HCT116 (cell line): ENCODE measurements around the gene NANOS1. TPM values are rescaled to one million over a fixed set of nuclear protein-coding genes. Genes with fewer than 3 reads are reported as not detected.

ENCODE experiments used
- ATAC-seq: fragments of 200-7000 bp; cut with Tn5 transposase; 2 replicates; pipeline ENCODE4 v1.9.1; 2020; ENCODE audit warnings: mild to moderate bottlenecking, moderate library complexity
- BruUV-seq: library from RNA; stranded (reverse); fragments of 400-500 nt; replicated peaks from 2 replicates; lab custom pipeline; 2021; lab: Mats Ljungman, UMichigan
- CTCF ChIA-PET: fragments of 300-600 bp; sonication (Branson Sonifier 250); formaldehyde crosslinking; loops from one replicate; lab custom pipeline; 2021; ENCODE audit warnings: antibody characterized with exemption; lab: Charles Lee
- POLR2A ChIA-PET: fragments of 300-600, 350-600 bp; sonication (Branson Sonifier 250); formaldehyde crosslinking; loops from one replicate; lab custom pipeline; 2021; ENCODE audit warnings: antibody characterized with exemption; lab: Charles Lee
- RAD21 ChIA-PET, 2 experiments: fragments of 300-600 bp; sonication (Branson Sonifier 250); formaldehyde crosslinking; loops; one replicate each; lab custom pipeline; 2023; ENCODE audit warnings: low total read pairs in 2 of 2; ENCODE audit not compliant: uncharacterized antibody in 2 of 2, unreplicated experiment in 2 of 2, low non-redundant PET in 1 of 2; lab: Charles Lee
- DNase-seq: peaks from one replicate; pipeline ENCODE4 v3.0.0-alpha.2; 2010; ENCODE audit warnings: low read depth, low spot score
- H2AFZ ChIP-seq: fragments of 200-600 bp; shearing (Covaris generic), sonication (generic); 2 replicates; pipeline ENCODE4 v1.6.1; 2017; ENCODE audit warnings: low read depth, mixed run types, mixed read lengths, antibody characterized with exemption, low read length; ENCODE audit not compliant: poor library complexity, severe bottlenecking
- H3K27ac ChIP-seq: 2 replicates; pipeline ENCODE4 v1.5.1; 2012; ENCODE audit warnings: low read depth, low read length
- H3K27me3 ChIP-seq: fragments of 200-600 bp; sonication (generic); 2 replicates; pipeline ENCODE4 v1.6.1; 2016; ENCODE audit warnings: mixed run types, low read length, mixed read lengths; ENCODE audit not compliant: insufficient read depth
- H3K36me3 ChIP-seq, 2 experiments: fragments of 200-500 bp in 1 of 2; fragments of 200-600 bp in 1 of 2; sonication (Bioruptor generic) in 1 of 2; sonication (generic) in 1 of 2; 2 replicates each; pipeline versions ENCODE4 v1.5.1 to v1.6.1; 2014 to 2016; ENCODE audit warnings: low read length in 2 of 2, inconsistent platforms in 1 of 2, mixed read lengths in 1 of 2, mixed run types in 1 of 2; ENCODE audit not compliant: insufficient read depth in 2 of 2, control insufficient read depth in 1 of 2
- H3K4me1 ChIP-seq, 2 experiments: fragments of 200-600 bp in 1 of 2; sonication (generic) in 1 of 2; 2 replicates each; pipeline versions ENCODE4 v1.5.1 to v1.6.1; 2012 to 2017; ENCODE audit warnings: low read length in 2 of 2, inconsistent platforms in 1 of 2, mild to moderate bottlenecking in 1 of 2, mixed read lengths in 1 of 2, mixed run types in 1 of 2, moderate library complexity in 1 of 2; ENCODE audit not compliant: insufficient read depth in 2 of 2, control insufficient read depth in 1 of 2
- H3K4me2 ChIP-seq: fragments of 200-600 bp; sonication (generic); 2 replicates; pipeline ENCODE4 v1.6.1; 2017; ENCODE audit warnings: mixed run types, low read length, mixed read lengths
- H3K4me3 ChIP-seq, 2 experiments: fragments of 200-600 bp in 1 of 2; sonication (generic) in 1 of 2; replicated peaks in 1 of 2; 2 replicates each; pipeline ENCODE4 v1.5.1; 2011 to 2016; ENCODE audit warnings: low read length in 2 of 2, control low read depth in 1 of 2, low read depth in 1 of 2, mild to moderate bottlenecking in 1 of 2, mixed read lengths in 1 of 2, mixed run types in 1 of 2
- H3K79me2 ChIP-seq: fragments of 200-600 bp; sonication (generic); 2 replicates; pipeline ENCODE4 v1.6.1; 2017; ENCODE audit warnings: mild to moderate bottlenecking, mixed run types, low read length, moderate library complexity, mixed read lengths; ENCODE audit not compliant: insufficient read depth
- H3K9ac ChIP-seq: fragments of 200-600 bp; sonication (generic); 2 replicates; pipeline ENCODE4 v1.6.1; 2016; ENCODE audit warnings: low read length, mixed read lengths
- H3K9me2 ChIP-seq: fragments of 200-600 bp; sonication (generic), shearing (Covaris generic); 2 replicates; pipeline ENCODE4 v1.6.1; 2017; ENCODE audit warnings: mixed run types, mild to moderate bottlenecking, moderate library complexity; ENCODE audit not compliant: insufficient read depth
- H3K9me3 ChIP-seq, 2 experiments: fragments of 200-500 bp in 1 of 2; fragments of 200-600 bp in 1 of 2; sonication (Bioruptor generic) in 1 of 2; sonication (generic) in 1 of 2; 2 replicates each; pipeline ENCODE4 v1.6.1; 2014 to 2017; ENCODE audit warnings: low read length in 2 of 2, mixed read lengths in 2 of 2, inconsistent platforms in 1 of 2, low read depth in 1 of 2, mild to moderate bottlenecking in 1 of 2, mixed run types in 1 of 2, moderate library complexity in 1 of 2; ENCODE audit not compliant: control insufficient read depth in 1 of 2, insufficient read depth in 1 of 2
- H4K20me1 ChIP-seq: fragments of 200-600 bp; sonication (generic), shearing (Covaris generic); 2 replicates; pipeline ENCODE4 v1.6.1; 2017; ENCODE audit warnings: mixed run types, mild to moderate bottlenecking, moderate library complexity; ENCODE audit not compliant: insufficient read depth
- CBX3 ChIP-seq: IDR thresholded peaks from 2 replicates; pipeline ENCODE4 v1.6.1; 2012; ENCODE audit warnings: low read depth
- EGR1 ChIP-seq: IDR thresholded peaks from 2 replicates; pipeline ENCODE4 v1.6.1; 2012; ENCODE audit warnings: low read depth
- ELF1 ChIP-seq: IDR thresholded peaks from 2 replicates; pipeline ENCODE4 v1.6.1; 2012; ENCODE audit warnings: low read depth, borderline replicate concordance
- EZH2 ChIP-seq: fragments of 200-600 bp; sonication (generic); IDR thresholded peaks from 2 replicates; pipeline ENCODE4 v1.6.1; 2017; ENCODE audit warnings: antibody characterized with exemption, mixed run types
- EZH2phosphoT487 ChIP-seq: fragments of 200-600 bp; IDR thresholded peaks from 2 replicates; pipeline ENCODE4 v1.6.1; 2018; ENCODE audit warnings: antibody characterized with exemption, borderline replicate concordance
- FOSL1 ChIP-seq: IDR thresholded peaks from 2 replicates; pipeline ENCODE4 v1.6.1; 2012; ENCODE audit warnings: low read depth
- POLR2A ChIP-seq: IDR thresholded peaks from 2 replicates; pipeline ENCODE4 v1.7.0; 2011; ENCODE audit warnings: borderline replicate concordance; ENCODE audit not compliant: insufficient read depth, insufficient read length; ENCODE audit errors: extremely low read depth
- POLR2AphosphoS5 ChIP-seq: IDR thresholded peaks from 2 replicates; pipeline ENCODE4 v1.6.1; 2011; ENCODE audit warnings: mild to moderate bottlenecking, low read depth, low read length, moderate library complexity
- RAD21 ChIP-seq: IDR thresholded peaks from 2 replicates; pipeline ENCODE4 v1.6.1; 2012; ENCODE audit warnings: low read depth, mild to moderate bottlenecking
- SRF ChIP-seq: IDR thresholded peaks from 2 replicates; pipeline ENCODE4 v1.6.1; 2012; ENCODE audit warnings: low read depth
- ZFX ChIP-seq: fragments of 450-650 bp; IDR thresholded peaks from 2 replicates; pipeline ENCODE4 v1.6.1; 2017
- ZNF274 ChIP-seq: fragments of 200-500 bp; sonication (Bioruptor generic); IDR thresholded peaks from 2 replicates; pipeline ENCODE4 v1.6.1; 2014; ENCODE audit warnings: mild to moderate bottlenecking, low read depth, low read length, inconsistent platforms
- intact Hi-C: fragments of 100-400 bp; cut with micrococcal nuclease; formaldehyde crosslinking; loops from 2 replicates; pipeline ENCODE4 v1.10.0; 2022
- total RNA-seq: library from RNA; stranded (reverse); gene quantifications from one replicate; pipeline ENCODE4 v1.2.1, GENCODE V29; 2021; ENCODE audit not compliant: unreplicated experiment
- TF ChIP-seq, protein P1 (sequence below): IDR thresholded peaks from 2 replicates; pipeline ENCODE4 v1.6.1; 2012
- TF ChIP-seq, protein P2 (sequence below): IDR thresholded peaks from 2 replicates; pipeline ENCODE4 v1.6.1; 2011; ENCODE audit warnings: mild to moderate bottlenecking, low read length, moderate library complexity; ENCODE audit not compliant: insufficient replicate concordance; ENCODE audit errors: extremely low read depth

NANOS1 gene
- total RNA-seq, 1 experiment from 2014 or later: 1.5 TPM

DNA sequence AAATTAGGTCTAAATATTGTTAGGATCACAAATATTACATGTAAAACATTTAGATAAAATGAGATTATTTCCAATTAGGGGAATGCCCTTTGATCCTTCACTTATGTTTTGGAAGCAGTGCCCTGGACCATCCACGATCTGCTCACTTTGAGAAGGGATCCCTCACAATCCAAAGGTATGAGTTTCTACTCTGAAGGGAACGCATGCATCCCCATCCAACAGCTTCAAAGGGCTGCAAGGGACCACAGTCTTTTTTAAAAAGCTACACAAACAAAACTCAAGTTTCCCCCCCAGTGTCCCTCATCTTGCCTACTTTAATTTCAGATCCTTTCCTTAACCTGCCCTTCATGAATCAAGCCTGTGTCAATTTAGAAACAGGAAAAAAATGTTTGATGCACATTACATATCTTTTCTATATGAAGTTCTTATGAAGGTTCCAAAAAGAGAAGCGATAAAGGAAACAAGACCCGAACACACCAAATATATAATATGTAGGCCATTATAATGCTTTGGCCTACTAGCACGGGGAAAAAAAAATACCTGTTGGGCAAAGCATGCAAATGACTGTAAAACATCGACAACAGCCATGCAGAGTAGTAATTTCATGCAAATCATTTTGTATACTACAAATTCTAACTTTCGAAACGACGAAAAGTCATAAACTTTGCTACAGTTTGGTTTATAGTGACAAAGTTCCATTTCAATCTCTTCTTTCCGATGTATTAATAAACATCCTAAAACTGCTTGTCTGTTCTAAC, 49.1 kb downstream of the NANOS1 start:
- ATAC-seq (no peak), DNase-seq (no peak)
- intact Hi-C loops: loop anchor here (1.0 kb wide), 1 partner anchor 26 kb away; the partner anchor contains the start of gene DENND10
- Histone ChIP-seq H3K27me3 (no peaks in the 10 kb centered on the region), H3K9me2 (no peaks in the 10 kb centered on the region), H3K36me3 (peaks cover 5 to 37% of the 10 kb centered on the region in 2 experiments; a peak in 3 of 4 replicates), H3K4me3 (peak overlapping the region; percentile 83 to 98), H2AFZ (no peak overlapping the region), H3K4me1 (peaks cover 22 to 40% of the 10 kb centered on the region in 2 experiments), H3K9ac (peak overlapping the region; percentile 100), H3K4me2 (peak overlapping the region; percentile 87), H3K79me2 (peaks cover 80% of the 10 kb centered on the region), H3K27ac (no peak overlapping the region), H3K9me3 (no peaks in the 10 kb centered on the region), H4K20me1 (peaks cover 48% of the 10 kb centered on the region)
- POLR2A ChIA-PET: no interaction called here
- RAD21 ChIA-PET: no interaction called here
- CTCF ChIA-PET: no interaction called here
- TF ChIP-seq POLR2A: no peak
- no TSS peak for BruUV-seq

DNA sequence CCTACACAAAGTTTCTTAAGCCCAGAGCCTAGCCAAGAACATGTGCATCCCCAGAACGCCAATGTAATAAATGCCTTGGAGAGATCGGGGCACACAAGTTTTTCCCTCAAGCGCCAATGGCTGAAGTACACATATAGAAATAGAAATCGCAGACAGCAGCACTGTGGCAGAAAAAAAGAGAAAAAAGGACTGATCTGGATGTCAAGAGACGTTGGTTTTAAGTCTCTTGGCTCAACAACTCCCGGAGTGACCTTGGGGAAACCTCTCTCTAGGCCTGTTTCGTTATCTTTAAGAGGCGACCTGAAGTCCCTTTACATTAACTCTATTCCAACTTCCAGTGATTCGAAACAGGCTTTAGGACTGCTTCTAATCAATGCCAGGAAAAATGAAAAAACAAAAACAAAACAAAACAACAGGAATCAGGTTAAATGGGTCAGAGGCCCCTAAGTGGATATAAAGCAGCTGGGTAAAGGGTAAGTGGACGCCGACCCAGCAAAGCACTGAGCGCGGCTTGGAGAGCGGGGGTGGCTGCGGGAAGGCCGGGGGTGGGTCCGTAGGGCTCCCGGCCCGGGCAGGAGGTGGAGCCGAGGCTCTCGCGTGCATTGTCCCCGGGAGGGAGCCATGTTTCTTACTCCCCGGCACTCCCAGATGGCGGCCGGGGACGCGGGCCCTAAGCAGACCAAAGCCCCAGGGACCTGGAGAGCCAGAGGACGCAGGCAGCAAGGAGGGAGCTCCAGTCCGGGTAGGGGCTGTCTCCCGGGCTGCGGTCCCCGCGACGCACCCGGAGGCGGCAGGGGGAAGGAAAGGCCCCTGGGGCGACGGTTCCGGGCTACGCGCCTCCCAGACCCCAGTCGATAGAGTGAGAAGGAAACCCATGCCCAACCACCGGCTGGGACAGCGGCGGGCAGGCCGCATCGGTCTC, 50.3 kb downstream of the NANOS1 start:
- no peaks in the 10 kb centered on the region for H3K27me3 ChIP-seq
- POLR2A ChIA-PET: no interaction called here
- DNase-seq: peak; percentile 43
- peak overlapping the region; percentile 83 to 98 for H3K4me3 ChIP-seq
- H3K79me2 ChIP-seq: peaks cover 67% of the 10 kb centered on the region
- H3K4me2 ChIP-seq: peak overlapping the region; percentile 87
- H2AFZ ChIP-seq: no peak overlapping the region
- RAD21 ChIA-PET: no interaction called here
- CTCF ChIA-PET: no interaction called here
- H3K9me2 ChIP-seq: no peaks in the 10 kb centered on the region
- peak overlapping the region; percentile 96 for H3K27ac ChIP-seq
- H3K9me3 ChIP-seq: no peaks in the 10 kb centered on the region
- intact Hi-C loops: loop anchor here (1.0 kb wide), 1 partner anchor 24 kb away; the partner anchor contains the start of gene DENND10
- peaks cover 5 to 31% of the 10 kb centered on the region in 2 experiments; a peak in 3 of 4 replicates for H3K36me3 ChIP-seq
- ATAC-seq: peak; percentile 72
- peaks cover 22 to 40% of the 10 kb centered on the region in 2 experiments for H3K4me1 ChIP-seq
- H4K20me1 ChIP-seq: peaks cover 42% of the 10 kb centered on the region; the same call in 1 of the 2 replicates
- peak overlapping the region; percentile 100 for H3K9ac ChIP-seq
- BruUV-seq: TSS peak; percentile 61
- TF ChIP-seq, protein P1, sequence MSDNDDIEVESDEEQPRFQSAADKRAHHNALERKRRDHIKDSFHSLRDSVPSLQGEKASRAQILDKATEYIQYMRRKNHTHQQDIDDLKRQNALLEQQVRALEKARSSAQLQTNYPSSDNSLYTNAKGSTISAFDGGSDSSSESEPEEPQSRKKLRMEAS: no peak
- peak; percentile 94 for TF ChIP-seq EGR1
- TF ChIP-seq ZFX: no peak
- peak; percentile 75 for TF ChIP-seq POLR2AphosphoS5
- TF ChIP-seq ELF1: no peak
- TF ChIP-seq ZNF274: no peak
- TF ChIP-seq, protein P2, sequence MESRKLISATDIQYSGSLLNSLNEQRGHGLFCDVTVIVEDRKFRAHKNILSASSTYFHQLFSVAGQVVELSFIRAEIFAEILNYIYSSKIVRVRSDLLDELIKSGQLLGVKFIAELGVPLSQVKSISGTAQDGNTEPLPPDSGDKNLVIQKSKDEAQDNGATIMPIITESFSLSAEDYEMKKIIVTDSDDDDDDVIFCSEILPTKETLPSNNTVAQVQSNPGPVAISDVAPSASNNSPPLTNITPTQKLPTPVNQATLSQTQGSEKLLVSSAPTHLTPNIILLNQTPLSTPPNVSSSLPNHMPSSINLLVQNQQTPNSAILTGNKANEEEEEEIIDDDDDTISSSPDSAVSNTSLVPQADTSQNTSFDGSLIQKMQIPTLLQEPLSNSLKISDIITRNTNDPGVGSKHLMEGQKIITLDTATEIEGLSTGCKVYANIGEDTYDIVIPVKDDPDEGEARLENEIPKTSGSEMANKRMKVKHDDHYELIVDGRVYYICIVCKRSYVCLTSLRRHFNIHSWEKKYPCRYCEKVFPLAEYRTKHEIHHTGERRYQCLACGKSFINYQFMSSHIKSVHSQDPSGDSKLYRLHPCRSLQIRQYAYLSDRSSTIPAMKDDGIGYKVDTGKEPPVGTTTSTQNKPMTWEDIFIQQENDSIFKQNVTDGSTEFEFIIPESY: peak; percentile 63
- TF ChIP-seq EZH2: no peak
- TF ChIP-seq SRF: no peak
- no peak for TF ChIP-seq RAD21
- TF ChIP-seq CBX3: no peak; the same call in 1 of the 2 replicates
- TF ChIP-seq EZH2phosphoT487: no peak
- TF ChIP-seq FOSL1: no peak
